GM12872 (cell line): ENCODE data around the gene REV1.

Experiments used
- CTCF ChIP-seq: IDR thresholded peaks from 3 replicates; pipeline ENCODE4 v1.5.1; 2011; ENCODE audit warnings: low read depth, mild to moderate bottlenecking, low read length, moderate library complexity; ENCODE audit not compliant: insufficient read depth

The REV1 gene

GRCh38 chr2:99422599-99422998, 67.2 kb downstream of the REV1 start:
- no peak for TF ChIP-seq CTCF

- TF ChIP-seq CTCF, result no peak
Measured at GRCh38 chr2:99421469-99421868, 68.3 kb downstream of the REV1 start.

GRCh38 chr2:99420751-99421299, 69.0 kb downstream of the REV1 start:
- no peak for TF ChIP-seq CTCF

- TF ChIP-seq CTCF, result no peak
Measured at GRCh38 chr2:99420031-99420430, 69.8 kb downstream of the REV1 start.

GRCh38 chr2:99417396-99417795, 72.4 kb downstream of the REV1 start:
- TF ChIP-seq CTCF, result no peak

GRCh38 chr2:99414566-99414965, 75.3 kb downstream of the REV1 start:
- no peak for TF ChIP-seq CTCF

- no peak for TF ChIP-seq CTCF
Measured at GRCh38 chr2:99410276-99410675, 79.5 kb downstream of the REV1 start.
